ENCODE results near the gene STK11.
"Not testable (repeated sequence)": the region's sequence is repeated elsewhere in the genome, so short reads cannot be mapped to it uniquely, and the experiment has no call there.

Gene STK11

GRCh38 chr19:1189419-1189818 lies 16.2 kb upstream of the STK11 start:
- TF ChIP-seq CTCF (IDR thresholded peaks at IDR 0.05; ENCODE audit: low read depth, low read length, missing control alignments) = no peak
- no peak overlapping the region for H3K4me3 ChIP-seq (replicated peaks; ENCODE audit: low read depth, low read length)
- DNase-seq (ENCODE audit: extremely low read depth, low read depth) = no peak

GRCh38 chr19:1199531-1199930 lies 6.0 kb upstream of the STK11 start:
- DNase-seq (ENCODE audit: extremely low read depth, low read depth) = no peak
- TF ChIP-seq CTCF (IDR thresholded peaks at IDR 0.05; ENCODE audit: low read depth, low read length, missing control alignments) = no peak
- no peak overlapping the region for H3K4me3 ChIP-seq (replicated peaks; ENCODE audit: low read depth, low read length)

- not testable (repeated sequence) for DNase-seq (ENCODE audit: extremely low read depth, low read depth); H3K4me3 ChIP-seq (replicated peaks; ENCODE audit: low read depth, low read length)
These were observed 5.0 kb upstream of the STK11 start for GRCh38 chr19:1200614-1201013.

- H3K4me3 ChIP-seq (replicated peaks; ENCODE audit: low read depth, low read length) = peak overlapping the region; percentile 92
- no peak for TF ChIP-seq CTCF (IDR thresholded peaks at IDR 0.05; ENCODE audit: low read depth, low read length, missing control alignments)
- DNase-seq (ENCODE audit: extremely low read depth, low read depth) = no peak
These were observed 729 bp downstream of the STK11 start for GRCh38 chr19:1206150-1206863.

- H3K4me3 ChIP-seq (replicated peaks; ENCODE audit: low read depth, low read length) = peak overlapping the region; percentile 92
- no peak for DNase-seq (ENCODE audit: extremely low read depth, low read depth)
- TF ChIP-seq CTCF (IDR thresholded peaks at IDR 0.05; ENCODE audit: low read depth, low read length, missing control alignments) = no peak
These were observed 1.4 kb downstream of the STK11 start for GRCh38 chr19:1206864-1207450.

GRCh38 chr19:1208830-1209229 lies 3.3 kb downstream of the STK11 start:
- not testable (repeated sequence) for DNase-seq (ENCODE audit: extremely low read depth, low read depth)
- peak overlapping the region; percentile 27 for H3K4me3 ChIP-seq (replicated peaks; ENCODE audit: low read depth, low read length)

GRCh38 chr19:1210227-1210538 lies 4.6 kb downstream of the STK11 start:
- no peak for TF ChIP-seq CTCF (IDR thresholded peaks at IDR 0.05; ENCODE audit: low read depth, low read length, missing control alignments)
- no peak for DNase-seq (ENCODE audit: extremely low read depth, low read depth)
- H3K4me3 ChIP-seq (replicated peaks; ENCODE audit: low read depth, low read length) = 0 out of 2 replicates have a peak overlapping the region, but pooled peaks have one; percentile 1

Measured in HFF-Myc (cell line).